PC-3 (cell line): ENCODE results near the gene JAKMIP1. TPM values are rescaled to one million over a fixed set of nuclear protein-coding genes. Genes with fewer than 3 reads are reported as not detected.

Experiments
- ATAC-seq: fragments of 200-7000 bp; cut with Tn5 transposase; 2 replicates; pipeline ENCODE4 v1.9.1; 2020; ENCODE audit warnings: mild to moderate bottlenecking, moderate library complexity
- BruUV-seq: library from RNA; stranded (reverse); fragments of 400-500 nt; replicated peaks from 2 replicates; lab custom pipeline; 2021; lab: Mats Ljungman, UMichigan
- CTCF ChIA-PET: fragments of 300-600 bp; sonication (Branson Sonifier 250); formaldehyde crosslinking; loops from one replicate; lab custom pipeline; 2022; ENCODE audit warnings: antibody characterized with exemption; lab: Charles Lee
- POLR2A ChIA-PET: fragments of 300-600 bp; sonication (Branson Sonifier 250); formaldehyde crosslinking; loops from one replicate; lab custom pipeline; 2022; ENCODE audit warnings: antibody characterized with exemption; ENCODE audit not compliant: unreplicated experiment; lab: Charles Lee
- DNase-seq: peaks from one replicate; pipeline ENCODE4 v3.0.0-alpha.2; 2015
- H2AFZ ChIP-seq: fragments of 300-600 bp; sonication (generic); 2 replicates; pipeline ENCODE4 v1.6.0; 2016; ENCODE audit warnings: antibody characterized with exemption, low read length
- H3F3A ChIP-seq: fragments of 300-600 bp; sonication (generic); one replicate; pipeline ENCODE4 v1.6.0; 2017; ENCODE audit warnings: antibody characterized with exemption, low read length, control low read depth, mild to moderate bottlenecking; ENCODE audit not compliant: unreplicated experiment
- H3K27ac ChIP-seq: fragments of 300-600 bp; sonication (generic); 2 replicates; pipeline ENCODE4 v1.5.1; 2016; ENCODE audit warnings: mild to moderate bottlenecking, low read length
- H3K27me3 ChIP-seq: fragments of 300-600 bp; sonication (generic); 2 replicates; pipeline ENCODE4 v1.6.1; 2016; ENCODE audit warnings: low read length, mixed read lengths
- H3K36me3 ChIP-seq: fragments of 300-600 bp; sonication (generic); 2 replicates; pipeline ENCODE4 v1.6.1; 2016; ENCODE audit warnings: low read depth, mixed run types, low read length, mixed read lengths
- H3K4me1 ChIP-seq: fragments of 300-600 bp; sonication (generic); 2 replicates; pipeline ENCODE4 v1.5.1; 2016; ENCODE audit warnings: low read length; ENCODE audit not compliant: insufficient read depth
- H3K4me2 ChIP-seq: fragments of 300-600 bp; sonication (generic); 2 replicates; pipeline ENCODE4 v1.6.0; 2016; ENCODE audit warnings: low read length
- H3K4me3 ChIP-seq: fragments of 300-600 bp; sonication (generic); 2 replicates; pipeline ENCODE4 v1.5.1; 2016; ENCODE audit warnings: mild to moderate bottlenecking, low read length, mixed read lengths
- H3K79me2 ChIP-seq: fragments of 300-600 bp; sonication (generic); 2 replicates; pipeline ENCODE4 v1.6.1; 2017; ENCODE audit warnings: low read length, mixed read lengths
- H3K9ac ChIP-seq: fragments of 300-600 bp; sonication (generic); 2 replicates; pipeline ENCODE4 v1.6.0; 2016; ENCODE audit warnings: mild to moderate bottlenecking, low read length
- H3K9me2 ChIP-seq: fragments of 300-600 bp; sonication (generic); replicated peaks from 2 replicates; pipeline ENCODE4 v1.6.1; 2016; ENCODE audit warnings: mixed run types, low read length, mixed read lengths
- H3K9me3 ChIP-seq: fragments of 300-600 bp; sonication (generic); 2 replicates; pipeline ENCODE4 v1.6.1; 2016; ENCODE audit warnings: low read length, mixed read lengths
- H4K20me1 ChIP-seq: fragments of 300-600 bp; sonication (generic); 2 replicates; pipeline ENCODE4 v1.6.1; 2016; ENCODE audit warnings: low read length, mixed read lengths
- EZH2 ChIP-seq: fragments of 300-600 bp; sonication (generic); IDR thresholded peaks from one replicate; pipeline ENCODE4 v1.6.1; 2017; ENCODE audit warnings: antibody characterized with exemption, mild to moderate bottlenecking, low read length; ENCODE audit not compliant: unreplicated experiment
- EZH2phosphoT487 ChIP-seq: fragments of 300-600 bp; sonication (generic); IDR thresholded peaks from 2 replicates; pipeline ENCODE4 v1.6.1; 2018; ENCODE audit warnings: mild to moderate bottlenecking, antibody characterized with exemption, low read length, borderline replicate concordance
- intact Hi-C: fragments of 100-400 bp; cut with micrococcal nuclease; formaldehyde crosslinking; loops from 2 replicates; pipeline ENCODE4 v1.9.0; 2023
- total RNA-seq: library from RNA; depleted of rRNA; stranded (reverse); fragments of >200 nt; gene quantifications from 2 replicates; pipeline ENCODE4 v1.2.3, GENCODE V29; 2014
- TF ChIP-seq, protein P1 (sequence below): fragments of 300-600 bp; sonication (generic); conservative IDR thresholded peaks from 2 replicates; pipeline ENCODE4 v1.5.1; 2017; ENCODE audit warnings: antibody characterized with exemption, low read depth, mild to moderate bottlenecking, low read length

Gene JAKMIP1
- total RNA-seq, 1 experiment from 2014 or later = 0.04 TPM

DNA sequence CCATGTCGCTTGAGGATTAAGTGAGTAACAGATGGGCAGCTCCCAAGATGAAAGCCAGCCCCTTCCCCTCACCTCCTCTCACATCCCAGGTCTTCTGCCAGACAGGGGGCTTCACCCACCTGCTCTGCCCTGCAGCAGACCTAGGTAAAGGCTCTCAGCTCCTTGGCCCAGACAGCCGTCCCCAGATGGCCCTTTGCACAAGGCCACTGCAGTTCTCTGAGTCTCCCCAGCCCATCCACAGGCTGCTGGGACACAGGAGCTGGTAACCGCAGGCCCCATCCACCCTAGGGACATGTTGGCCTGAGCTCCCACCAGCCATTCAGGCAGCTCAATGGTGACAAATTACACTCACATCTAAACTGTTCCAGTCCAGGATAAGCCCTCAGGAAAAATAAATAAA lies 197.4 kb downstream of the JAKMIP1 start:
- H3K4me3 ChIP-seq = no peak overlapping the region
- no TSS peak for BruUV-seq
- CTCF ChIA-PET = no interaction called here
- no peaks in the 10 kb centered on the region for H3K36me3 ChIP-seq
- POLR2A ChIA-PET = no interaction called here
- ATAC-seq (no peak), DNase-seq (no peak)
- no peaks in the 10 kb centered on the region for H3K4me1 ChIP-seq
- no peaks in the 10 kb centered on the region for H3K79me2 ChIP-seq
- H3F3A ChIP-seq = no peaks in the 10 kb centered on the region
- H3K27me3 ChIP-seq = peaks cover 39% of the 10 kb centered on the region
- H3K4me2 ChIP-seq = no peak overlapping the region
- H2AFZ ChIP-seq = no peak overlapping the region
- no peaks in the 10 kb centered on the region for H3K9me2 ChIP-seq
- intact Hi-C loops = no loop called here
- H3K9me3 ChIP-seq = no peaks in the 10 kb centered on the region
- H3K9ac ChIP-seq = no peak overlapping the region
- no peaks in the 10 kb centered on the region for H4K20me1 ChIP-seq
- no peak for TF ChIP-seq EZH2
- TF ChIP-seq, protein P1, sequence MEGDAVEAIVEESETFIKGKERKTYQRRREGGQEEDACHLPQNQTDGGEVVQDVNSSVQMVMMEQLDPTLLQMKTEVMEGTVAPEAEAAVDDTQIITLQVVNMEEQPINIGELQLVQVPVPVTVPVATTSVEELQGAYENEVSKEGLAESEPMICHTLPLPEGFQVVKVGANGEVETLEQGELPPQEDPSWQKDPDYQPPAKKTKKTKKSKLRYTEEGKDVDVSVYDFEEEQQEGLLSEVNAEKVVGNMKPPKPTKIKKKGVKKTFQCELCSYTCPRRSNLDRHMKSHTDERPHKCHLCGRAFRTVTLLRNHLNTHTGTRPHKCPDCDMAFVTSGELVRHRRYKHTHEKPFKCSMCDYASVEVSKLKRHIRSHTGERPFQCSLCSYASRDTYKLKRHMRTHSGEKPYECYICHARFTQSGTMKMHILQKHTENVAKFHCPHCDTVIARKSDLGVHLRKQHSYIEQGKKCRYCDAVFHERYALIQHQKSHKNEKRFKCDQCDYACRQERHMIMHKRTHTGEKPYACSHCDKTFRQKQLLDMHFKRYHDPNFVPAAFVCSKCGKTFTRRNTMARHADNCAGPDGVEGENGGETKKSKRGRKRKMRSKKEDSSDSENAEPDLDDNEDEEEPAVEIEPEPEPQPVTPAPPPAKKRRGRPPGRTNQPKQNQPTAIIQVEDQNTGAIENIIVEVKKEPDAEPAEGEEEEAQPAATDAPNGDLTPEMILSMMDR = no peak
- TF ChIP-seq EZH2phosphoT487 = no peak
- no peak overlapping the region for H3K27ac ChIP-seq

DNA sequence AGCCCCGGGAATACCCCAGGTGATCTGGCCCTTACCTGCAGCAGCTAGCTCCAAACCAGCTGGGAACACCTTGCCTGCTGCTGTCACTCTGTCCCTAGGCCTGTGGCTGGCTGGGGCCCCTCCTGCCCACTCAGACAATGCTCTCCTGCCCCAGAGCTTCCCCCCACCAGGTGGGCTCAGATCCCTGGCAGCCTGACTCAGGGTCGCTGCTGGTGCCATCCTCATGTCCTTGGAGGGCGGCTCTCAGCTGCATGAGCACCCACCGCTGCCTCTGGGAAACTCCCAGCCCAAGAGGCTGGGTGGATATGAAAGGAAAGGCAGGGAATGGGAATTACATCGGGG lies 197.9 kb downstream of the JAKMIP1 start:
- H3K79me2 ChIP-seq = no peaks in the 10 kb centered on the region
- no peak overlapping the region for H3K9ac ChIP-seq
- H3F3A ChIP-seq = no peaks in the 10 kb centered on the region
- no peak overlapping the region for H3K4me2 ChIP-seq
- DNase-seq (no peak), ATAC-seq (no peak)
- ChIA-PET POLR2A (no interaction called here), CTCF (no interaction called here)
- no peak overlapping the region for H3K4me3 ChIP-seq
- no TSS peak for BruUV-seq
- H2AFZ ChIP-seq = no peak overlapping the region
- H3K27ac ChIP-seq = no peak overlapping the region
- no peak for TF ChIP-seq EZH2phosphoT487
- no peak for TF ChIP-seq EZH2
- TF ChIP-seq, protein P1 = no peak
- no peaks in the 10 kb centered on the region for H3K36me3 ChIP-seq
- no peaks in the 10 kb centered on the region for H3K4me1 ChIP-seq
- H4K20me1 ChIP-seq = no peaks in the 10 kb centered on the region
- no peaks in the 10 kb centered on the region for H3K9me3 ChIP-seq
- intact Hi-C loops = no loop called here
- no peaks in the 10 kb centered on the region for H3K9me2 ChIP-seq
- H3K27me3 ChIP-seq = peaks cover 39% of the 10 kb centered on the region

GRCh38 chr4:6001680-6002491 lies 198.5 kb downstream of the JAKMIP1 start:
- ATAC-seq (no peak), DNase-seq (no peak)
- H3K27ac ChIP-seq = no peak overlapping the region
- peaks cover 36% of the 10 kb centered on the region for H3K27me3 ChIP-seq
- H3K9me2 ChIP-seq = no peaks in the 10 kb centered on the region
- no peak overlapping the region for H3K4me3 ChIP-seq
- intact Hi-C loops = no loop called here
- no peak overlapping the region for H2AFZ ChIP-seq
- TF ChIP-seq EZH2phosphoT487 (no peak), EZH2 (no peak)
- TF ChIP-seq, protein P1 = no peak
- H3K4me1 ChIP-seq = no peaks in the 10 kb centered on the region
- no TSS peak for BruUV-seq
- no peaks in the 10 kb centered on the region for H3K9me3 ChIP-seq
- H3K79me2 ChIP-seq = no peaks in the 10 kb centered on the region
- no peak overlapping the region for H3K9ac ChIP-seq
- H3K36me3 ChIP-seq = no peaks in the 10 kb centered on the region
- H3K4me2 ChIP-seq = no peak overlapping the region
- H4K20me1 ChIP-seq = no peaks in the 10 kb centered on the region
- H3F3A ChIP-seq = no peaks in the 10 kb centered on the region
- ChIA-PET CTCF (no interaction called here), POLR2A (no interaction called here)
